Measurements from ENCODE around the gene SPINK8. TPM values are rescaled to one million over a fixed set of nuclear protein-coding genes. Genes with fewer than 3 reads are reported as not detected.

The SPINK8 gene
- total and polyA plus RNA-seq, 2 of the 4 experiments (the other 2 are of a cell fraction): not detected

DNA sequence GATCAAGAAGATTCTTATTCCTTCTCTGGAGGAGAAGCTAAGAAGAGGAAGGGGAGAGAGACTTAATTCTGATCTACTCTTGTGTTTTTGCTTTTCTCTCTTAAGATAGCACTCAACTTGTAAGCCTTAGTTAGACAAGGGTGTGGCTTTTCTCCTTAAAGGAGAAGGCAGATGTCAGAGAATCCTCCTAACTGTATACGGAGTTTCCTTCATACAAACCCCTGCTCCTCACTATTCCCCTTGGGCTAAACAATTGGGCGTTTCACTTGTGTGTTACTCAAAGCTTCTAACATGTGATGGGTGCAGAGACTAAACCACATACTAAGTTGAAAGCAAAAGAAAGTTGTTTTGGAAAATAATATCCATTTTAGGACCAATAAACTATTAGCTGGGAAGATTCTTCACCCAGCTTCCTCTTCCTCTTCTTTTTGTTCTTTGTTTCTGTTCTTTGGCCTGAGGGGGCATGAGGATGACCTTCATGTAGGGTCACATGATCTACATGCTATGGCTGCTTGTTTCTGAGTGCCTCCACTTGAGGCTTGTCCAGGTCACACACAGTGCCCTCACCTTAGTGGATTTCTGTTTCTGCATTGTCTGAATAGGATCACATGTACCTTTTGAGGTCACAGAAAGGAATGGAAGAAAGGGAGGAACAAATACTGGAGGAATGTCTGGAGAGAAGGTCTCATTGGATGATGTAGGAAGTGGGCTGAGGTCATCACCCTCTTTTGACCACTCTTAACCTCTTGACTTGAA is 14.6 kb downstream of the SPINK8 start:
- no peak overlapping the region for H3K56ac ChIP-seq (ENCODE audit: extremely low read depth, insufficient read depth, low read length)
- in situ Hi-C loops (cut with MboI; ENCODE audit: low sequenced_read_pairs): no loop called here
- no peak overlapping the region for H3K4me2 ChIP-seq (ENCODE audit: low read depth, low read length)
- H4K8ac ChIP-seq (ENCODE audit: low read depth in 2 of 2, low read length in 2 of 2): no peak overlapping the region
- no peak overlapping the region for H2BK120ac ChIP-seq (ENCODE audit: low read depth, low read length)
- ChIA-PET POLR2A (ENCODE audit: unreplicated experiment) (interaction anchor here (0.6 kb wide), 1 partner anchor 15 kb away, joined by 10 read pairs; no protein-coding TSS in a partner anchor), CTCF (no interaction called here)
- no peaks in the 10 kb centered on the region for H4K20me1 ChIP-seq (ENCODE audit: insufficient read depth, low read length)
- ATAC-seq (ENCODE audit: low read depth) (no peak), DNase-seq (no peak)
- H3K18ac ChIP-seq (ENCODE audit: low read depth, low read length): no peak overlapping the region
- peaks cover 12% of the 10 kb centered on the region for H3K27me3 ChIP-seq (ENCODE audit: control insufficient read depth, insufficient read depth, low read length)
- no TSS peak for BruUV-seq (replicated peaks)
- H4K91ac ChIP-seq (ENCODE audit: insufficient read depth, low read depth, low read length): no peak overlapping the region
- no peak overlapping the region for H2AFZ ChIP-seq (replicated peaks; ENCODE audit: low read length, poor library complexity)
- no peaks in the 10 kb centered on the region for H3K79me1 ChIP-seq (ENCODE audit: low read depth in 1 of 2, low read length in 2 of 2)
- no peak overlapping the region for H3K4ac ChIP-seq (ENCODE audit: low read depth, low read length)
- no peaks in the 10 kb centered on the region for H3K9me1 ChIP-seq (ENCODE audit: insufficient read depth, low read length)
- dilution Hi-C loops (cut with HindIII; ENCODE audit: low sequenced_read_pairs, unreplicated experiment): no loop called here
- no peaks in the 10 kb centered on the region for H3K36me3 ChIP-seq (ENCODE audit: control insufficient read depth, insufficient read depth, low read length)
- no peak overlapping the region for H3K4me3 ChIP-seq (ENCODE audit: insufficient read depth, low read depth, low read length)
- peaks cover 15% of the 10 kb centered on the region for H3K9me3 ChIP-seq (ENCODE audit: control insufficient read depth, insufficient read depth, low read length)
- no peak overlapping the region for H4K5ac ChIP-seq (ENCODE audit: low read depth, low read length)
- WGBS, 2 experiments (ENCODE audit: extremely low coverage in 2 of 2, insufficient read length in 1 of 2): no CpG with 5 or more reads among the region's 2 CpGs
- TF ChIP-seq FOS (IDR thresholded peaks at IDR 0.05; ENCODE audit: low read depth, low read length) (no peak), MAFK (IDR thresholded peaks at IDR 0.05; ENCODE audit: low read depth, low read length) (no peak), MXI1 (IDR thresholded peaks at IDR 0.05; ENCODE audit: borderline replicate concordance, low read depth, low read length) (no peak), NFE2L2 (IDR thresholded peaks at IDR 0.05; ENCODE audit: low read depth, low read length) (no peak), CEBPB (IDR thresholded peaks at IDR 0.05; ENCODE audit: low read depth, low read length) (no peak), CHD1 (IDR thresholded peaks at IDR 0.05; ENCODE audit: low read depth, low read length) (no peak), RCOR1 (IDR thresholded peaks at IDR 0.05; ENCODE audit: insufficient replicate concordance, low read length) (no peak), SMC3 (IDR thresholded peaks at IDR 0.05; ENCODE audit: low read depth, low read length) (no peak), BHLHE40 (IDR thresholded peaks at IDR 0.05; ENCODE audit: low read depth, low read length) (no peak)
- TF ChIP-seq, protein P1, sequence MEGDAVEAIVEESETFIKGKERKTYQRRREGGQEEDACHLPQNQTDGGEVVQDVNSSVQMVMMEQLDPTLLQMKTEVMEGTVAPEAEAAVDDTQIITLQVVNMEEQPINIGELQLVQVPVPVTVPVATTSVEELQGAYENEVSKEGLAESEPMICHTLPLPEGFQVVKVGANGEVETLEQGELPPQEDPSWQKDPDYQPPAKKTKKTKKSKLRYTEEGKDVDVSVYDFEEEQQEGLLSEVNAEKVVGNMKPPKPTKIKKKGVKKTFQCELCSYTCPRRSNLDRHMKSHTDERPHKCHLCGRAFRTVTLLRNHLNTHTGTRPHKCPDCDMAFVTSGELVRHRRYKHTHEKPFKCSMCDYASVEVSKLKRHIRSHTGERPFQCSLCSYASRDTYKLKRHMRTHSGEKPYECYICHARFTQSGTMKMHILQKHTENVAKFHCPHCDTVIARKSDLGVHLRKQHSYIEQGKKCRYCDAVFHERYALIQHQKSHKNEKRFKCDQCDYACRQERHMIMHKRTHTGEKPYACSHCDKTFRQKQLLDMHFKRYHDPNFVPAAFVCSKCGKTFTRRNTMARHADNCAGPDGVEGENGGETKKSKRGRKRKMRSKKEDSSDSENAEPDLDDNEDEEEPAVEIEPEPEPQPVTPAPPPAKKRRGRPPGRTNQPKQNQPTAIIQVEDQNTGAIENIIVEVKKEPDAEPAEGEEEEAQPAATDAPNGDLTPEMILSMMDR (conservative IDR thresholded peaks at IDR 0.05; ENCODE audit: low read depth, low read length): no peak
- H2AK9ac ChIP-seq (replicated peaks; ENCODE audit: low read depth, low read length, poor library complexity): no peak overlapping the region
- H3K9ac ChIP-seq (ENCODE audit: low read depth, low read length): no peak overlapping the region
- H2BK5ac ChIP-seq (ENCODE audit: low read depth, low read length, poor library complexity, severe bottlenecking): no peak overlapping the region
- no peak overlapping the region for H3K14ac ChIP-seq (replicated peaks; ENCODE audit: low read depth, low read length)
- H3K27ac ChIP-seq (ENCODE audit: insufficient read depth, low read length): no peak overlapping the region
- H3K23ac ChIP-seq (ENCODE audit: low read depth, low read length): no peak overlapping the region
- no peak overlapping the region for H2BK20ac ChIP-seq (ENCODE audit: low read depth, low read length)
- no peak overlapping the region for H2AK5ac ChIP-seq (ENCODE audit: low read depth, low read length)
- intact Hi-C loops (cut with micrococcal nuclease): no loop called here
- no peaks in the 10 kb centered on the region for H3K4me1 ChIP-seq (ENCODE audit: control insufficient read depth, insufficient read depth, low read length)
- no peak overlapping the region for H2BK15ac ChIP-seq (ENCODE audit: low read depth, low read length)
